ENCODE data around the gene CAMTA1. TPM values are rescaled to one million over a fixed set of nuclear protein-coding genes. Genes with fewer than 3 reads are reported as not detected.

The CAMTA1 gene
- total RNA-seq, 1 experiment from 2014 or later, result 60.0 TPM

GRCh38 chr1:6775261-6776043, 9.8 kb upstream of the CAMTA1 start:
- no peaks in the 10 kb centered on the region for H3K4me1 ChIP-seq
- POLR2A ChIA-PET, result no interaction called here
- TF ChIP-seq CTCF (IDR thresholded peaks at IDR 0.05; ENCODE audit: insufficient read depth in 1 of 2, low read depth in 1 of 2, low read length in 1 of 2, severe bottlenecking in 1 of 2, unreplicated experiment in 1 of 2), result no peak
- H3K27me3 Mint-ChIP-seq (ENCODE audit: insufficient read depth, unreplicated experiment), result peaks cover 4% of the 10 kb centered on the region
- DNase-seq, result no peak
- H3K36me3 ChIP-seq (ENCODE audit: control insufficient read depth, insufficient read depth, low read length), result no peaks in the 10 kb centered on the region
- intact Hi-C loops (cut with micrococcal nuclease; ENCODE audit: unreplicated experiment), result no loop called here
- no peak overlapping the region for H3K27ac Mint-ChIP-seq (ENCODE audit: unreplicated experiment)
- H3K9me3 Mint-ChIP-seq (ENCODE audit: unreplicated experiment), result no peaks in the 10 kb centered on the region
- H3K36me3 Mint-ChIP-seq (ENCODE audit: insufficient read depth, unreplicated experiment), result no peaks in the 10 kb centered on the region
- H3K4me3 ChIP-seq (ENCODE audit: low read depth, low read length), result no peak overlapping the region
- no TSS peak for BruUV-seq (replicated peaks)
- H3K4me3 Mint-ChIP-seq (ENCODE audit: unreplicated experiment), result no peak overlapping the region
- no peaks in the 10 kb centered on the region for H3K4me1 Mint-ChIP-seq (ENCODE audit: low read depth, unreplicated experiment)
- CTCF ChIA-PET, result no interaction called here
- H3K27me3 ChIP-seq (replicated peaks; ENCODE audit: control insufficient read depth, insufficient read depth, low read length), result no peaks in the 10 kb centered on the region
- H3K9me3 ChIP-seq, result no peaks in the 10 kb centered on the region

- TF ChIP-seq CTCF (IDR thresholded peaks at IDR 0.05; ENCODE audit: insufficient read depth in 1 of 2, low read depth in 1 of 2, low read length in 1 of 2, severe bottlenecking in 1 of 2, unreplicated experiment in 1 of 2), result no peak
- BruUV-seq (replicated peaks), result no TSS peak
- CTCF ChIA-PET, result no interaction called here
- intact Hi-C loops (cut with micrococcal nuclease; ENCODE audit: unreplicated experiment), result no loop called here
- H3K27ac Mint-ChIP-seq (ENCODE audit: unreplicated experiment), result no peak overlapping the region
- Histone ChIP-seq H3K9me3 (no peaks in the 10 kb centered on the region), H3K4me1 (no peaks in the 10 kb centered on the region), H3K27me3 (replicated peaks; ENCODE audit: control insufficient read depth, insufficient read depth, low read length) (no peaks in the 10 kb centered on the region), H3K36me3 (ENCODE audit: control insufficient read depth, insufficient read depth, low read length) (no peaks in the 10 kb centered on the region), H3K4me3 (ENCODE audit: low read depth, low read length) (no peak overlapping the region)
- no peak overlapping the region for H3K4me3 Mint-ChIP-seq (ENCODE audit: unreplicated experiment)
- H3K4me1 Mint-ChIP-seq (ENCODE audit: low read depth, unreplicated experiment), result no peaks in the 10 kb centered on the region
- H3K36me3 Mint-ChIP-seq (ENCODE audit: insufficient read depth, unreplicated experiment), result no peaks in the 10 kb centered on the region
- H3K27me3 Mint-ChIP-seq (ENCODE audit: insufficient read depth, unreplicated experiment), result peaks cover 4% of the 10 kb centered on the region
- no peaks in the 10 kb centered on the region for H3K9me3 Mint-ChIP-seq (ENCODE audit: unreplicated experiment)
- POLR2A ChIA-PET, result no interaction called here
- no peak for DNase-seq
These were observed 8.9 kb upstream of the CAMTA1 start for GRCh38 chr1:6776389-6776788.

- Histone ChIP-seq H3K4me3 (ENCODE audit: low read depth, low read length) (no peak overlapping the region), H3K36me3 (ENCODE audit: control insufficient read depth, insufficient read depth, low read length) (no peaks in the 10 kb centered on the region), H3K4me1 (no peaks in the 10 kb centered on the region), H3K9me3 (no peaks in the 10 kb centered on the region), H3K27me3 (replicated peaks; ENCODE audit: control insufficient read depth, insufficient read depth, low read length) (no peaks in the 10 kb centered on the region)
- intact Hi-C loops (cut with micrococcal nuclease; ENCODE audit: unreplicated experiment), result no loop called here
- CTCF ChIA-PET, result no interaction called here
- Mint-ChIP-seq H3K27ac (ENCODE audit: unreplicated experiment) (no peak overlapping the region), H3K4me1 (ENCODE audit: low read depth, unreplicated experiment) (no peaks in the 10 kb centered on the region), H3K36me3 (ENCODE audit: insufficient read depth, unreplicated experiment) (no peaks in the 10 kb centered on the region), H3K27me3 (ENCODE audit: insufficient read depth, unreplicated experiment) (peaks cover 4% of the 10 kb centered on the region), H3K9me3 (ENCODE audit: unreplicated experiment) (no peaks in the 10 kb centered on the region), H3K4me3 (ENCODE audit: unreplicated experiment) (no peak overlapping the region)
- POLR2A ChIA-PET, result no interaction called here
- no peak for DNase-seq
- no peak for TF ChIP-seq CTCF (IDR thresholded peaks at IDR 0.05; ENCODE audit: insufficient read depth in 1 of 2, low read depth in 1 of 2, low read length in 1 of 2, severe bottlenecking in 1 of 2, unreplicated experiment in 1 of 2)
- no TSS peak for BruUV-seq (replicated peaks)
These were observed 8.4 kb upstream of the CAMTA1 start for GRCh38 chr1:6776895-6777294.
